Upper lobe of right lung (tissue), 1 donor: ENCODE measurements around the gene C1orf116. TPM values are rescaled to one million over a fixed set of nuclear protein-coding genes. Genes with fewer than 3 reads are reported as not detected.
A peak's percentile ranks its signal among the peaks of the same experiment; 100 is the strongest.

Source experiments
- ATAC-seq: fragments of 200-7000 bp; cut with Tn5 transposase; one replicate; pipeline ENCODE4 v1.9.1; 2020; ENCODE audit warnings: mild to moderate bottlenecking, moderate library complexity
- DNase-seq: peaks from one replicate; pipeline ENCODE4 v3.0.0-alpha.2; 2020
- H3K27ac ChIP-seq: fragments of 200-600 bp; one replicate; pipeline ENCODE4 v1.8.0; 2022
- H3K27me3 ChIP-seq: fragments of 200-600 bp; one replicate; pipeline ENCODE4 v1.8.0; 2022; ENCODE audit warnings: mild to moderate bottlenecking
- H3K36me3 ChIP-seq: fragments of 200-600 bp; one replicate; pipeline ENCODE4 v1.8.0; 2022
- H3K4me1 ChIP-seq: fragments of 200-600 bp; one replicate; pipeline ENCODE4 v1.8.0; 2022
- H3K4me3 ChIP-seq: fragments of 200-600 bp; one replicate; pipeline ENCODE4 v1.8.0; 2022; ENCODE audit warnings: mild to moderate bottlenecking
- H3K9me3 ChIP-seq: fragments of 200-600 bp; one replicate; pipeline ENCODE4 v1.8.0; 2022
- CTCF ChIP-seq: fragments of 200-600 bp; IDR thresholded peaks from one replicate; pipeline ENCODE4 v1.8.0; 2022; ENCODE audit warnings: antibody characterized with exemption
- intact Hi-C: fragments of 100-400 bp; cut with DNase I; formaldehyde crosslinking; loops from one replicate; pipeline ENCODE4 v1.11.0; 2022
- total RNA-seq: library from RNA; stranded (reverse); fragmentation: NEBNext Ultra II Directional; extraction: Animal tissue kit (Norgen Biotek cat#: 25700); gene quantifications from one replicate; pipeline ENCODE4 v1.2.1, GENCODE V29; 2021
- donor health status: DM: no; HTN: yes; CAD: no; lungs with severe emphysema.

Gene C1orf116
- total RNA-seq, 1 donor from 2014 or later: 128 TPM

DNA sequence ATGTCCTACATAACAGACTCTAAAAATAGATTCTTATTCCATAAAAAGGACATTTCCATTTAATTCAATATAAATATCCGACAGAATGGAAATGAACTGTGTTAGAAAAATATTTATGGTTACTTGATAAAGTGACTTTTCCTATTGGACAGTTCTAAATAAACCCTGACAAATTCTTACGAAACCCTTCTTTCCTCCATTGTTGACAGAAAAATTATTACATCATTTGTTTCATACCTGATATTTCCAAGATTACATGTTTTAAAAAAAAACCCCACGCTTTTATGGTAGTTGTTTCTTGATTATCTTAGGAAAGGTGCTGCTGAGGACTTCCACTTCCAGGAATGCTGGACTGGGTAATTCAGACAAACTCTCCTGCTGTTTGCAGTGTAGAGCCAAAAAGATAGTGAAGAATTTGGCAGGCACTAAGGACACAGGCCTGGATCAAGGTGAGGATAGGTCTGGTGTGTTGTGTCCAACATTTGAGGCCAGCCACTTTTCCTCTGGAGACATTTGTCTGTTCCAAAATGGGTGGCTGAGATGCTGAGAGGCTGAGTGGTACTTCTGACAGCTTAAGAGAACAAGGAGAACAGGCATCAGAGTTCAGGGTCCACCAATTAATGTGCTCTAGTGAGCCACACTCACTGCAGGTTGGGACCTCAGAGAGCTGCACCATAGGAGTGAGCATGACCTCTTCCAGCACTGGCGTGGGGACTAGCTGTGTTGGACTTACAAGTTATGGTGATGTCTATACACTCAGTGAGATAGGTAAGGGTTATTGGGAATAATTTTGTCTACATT lies 7.0 kb upstream of the C1orf116 start:
- DNase-seq (no peak), ATAC-seq (peak; percentile 49)
- Histone ChIP-seq H3K36me3 (no peaks in the 10 kb centered on the region), H3K27ac (no peak overlapping the region), H3K27me3 (peaks cover 5% of the 10 kb centered on the region), H3K4me3 (no peak overlapping the region), H3K9me3 (no peaks in the 10 kb centered on the region), H3K4me1 (peaks cover 6% of the 10 kb centered on the region)
- no peak for TF ChIP-seq CTCF
- intact Hi-C loops: no loop called here

- ATAC-seq: no peak
- H3K4me3 ChIP-seq: no peak overlapping the region
- DNase-seq: no peak
- H3K27me3 ChIP-seq: peaks cover 5% of the 10 kb centered on the region
- no peak for TF ChIP-seq CTCF
- no peaks in the 10 kb centered on the region for H3K36me3 ChIP-seq
- H3K27ac ChIP-seq: no peak overlapping the region
- H3K9me3 ChIP-seq: no peaks in the 10 kb centered on the region
- peaks cover 6% of the 10 kb centered on the region for H3K4me1 ChIP-seq
- intact Hi-C loops: no loop called here
Observed at GRCh38 chr1:207036865-207037264, 4.3 kb upstream of the C1orf116 start.

- no peaks in the 10 kb centered on the region for H3K9me3 ChIP-seq
- H3K4me3 ChIP-seq: no peak overlapping the region
- peaks cover 6% of the 10 kb centered on the region for H3K4me1 ChIP-seq
- DNase-seq (no peak), ATAC-seq (no peak)
- H3K27ac ChIP-seq: no peak overlapping the region
- intact Hi-C loops: no loop called here
- no peak for TF ChIP-seq CTCF
- peaks cover 5% of the 10 kb centered on the region for H3K27me3 ChIP-seq
- no peaks in the 10 kb centered on the region for H3K36me3 ChIP-seq
Observed at GRCh38 chr1:207035877-207036551, 3.5 kb upstream of the C1orf116 start.

DNA sequence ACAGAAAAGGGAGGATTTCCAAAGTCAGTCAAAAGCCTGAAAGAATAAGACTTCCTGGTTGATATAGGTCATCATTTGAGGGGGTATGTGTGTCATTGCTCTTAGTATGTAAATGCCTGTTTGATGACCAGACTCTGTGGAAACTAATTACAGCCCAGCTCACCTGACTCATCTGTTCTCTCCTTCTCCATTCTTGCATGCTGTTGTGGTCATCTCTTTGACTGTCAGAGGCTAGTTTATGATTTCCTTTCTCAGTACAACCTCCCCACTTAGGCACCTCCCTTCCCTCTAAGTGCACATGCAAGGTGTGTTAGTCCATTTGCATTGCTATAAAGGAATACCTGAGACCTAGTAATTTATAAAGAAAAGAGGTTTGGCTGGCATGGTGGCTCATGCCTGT lies 2.4 kb upstream of the C1orf116 start:
- no peaks in the 10 kb centered on the region for H3K36me3 ChIP-seq
- H3K4me3 ChIP-seq: no peak overlapping the region
- no peaks in the 10 kb centered on the region for H3K9me3 ChIP-seq
- H3K27ac ChIP-seq: no peak overlapping the region
- no peak for ATAC-seq
- peaks cover 6% of the 10 kb centered on the region for H3K4me1 ChIP-seq
- no peak for DNase-seq
- TF ChIP-seq CTCF: no peak
- intact Hi-C loops: no loop called here
- H3K27me3 ChIP-seq: peaks cover 5% of the 10 kb centered on the region

GRCh38 chr1:207034208-207034607 lies 1.7 kb upstream of the C1orf116 start:
- no peak for ATAC-seq
- intact Hi-C loops: no loop called here
- Histone ChIP-seq H3K36me3 (no peaks in the 10 kb centered on the region), H3K9me3 (no peaks in the 10 kb centered on the region), H3K27me3 (peaks cover 5% of the 10 kb centered on the region), H3K4me3 (no peak overlapping the region), H3K27ac (no peak overlapping the region), H3K4me1 (peaks cover 2% of the 10 kb centered on the region)
- DNase-seq: no peak
- TF ChIP-seq CTCF: no peak
